WTC11 (cell line): ENCODE data around the gene DHDH. TPM values are rescaled to one million over a fixed set of nuclear protein-coding genes. Genes with fewer than 3 reads are reported as not detected.

ENCODE experiments used
- ATAC-seq: fragments of 200-7000 bp; cut with Tn5 transposase; 2 replicates; pipeline ENCODE4 v1.10.0; 2021; ENCODE audit warnings: mild to moderate bottlenecking, moderate library complexity
- CTCF ChIA-PET: fragments of 300-600 bp; sonication (Branson Sonifier 250); formaldehyde crosslinking; loops from one replicate; lab custom pipeline; 2021; ENCODE audit warnings: antibody characterized with exemption; lab: Charles Lee
- POLR2A ChIA-PET: fragments of 350-600 bp; sonication (Branson Sonifier 250); formaldehyde crosslinking; loops from one replicate; lab custom pipeline; 2021; ENCODE audit warnings: antibody characterized with exemption; lab: Charles Lee
- DNase-seq: peaks from one replicate; pipeline ENCODE4 v3.0.0; 2021; ENCODE audit warnings: low spot score
- H3K27ac Mint-ChIP-seq: 2 replicates; pipeline ENCODE4 v1.8.0; 2021; ENCODE audit warnings: mixed read lengths
- H3K27me3 Mint-ChIP-seq: 2 replicates; pipeline ENCODE4 v1.8.0; 2021; ENCODE audit warnings: low read depth, mild to moderate bottlenecking, moderate library complexity, mixed read lengths
- H3K36me3 Mint-ChIP-seq: 2 replicates; pipeline ENCODE4 v1.8.0; 2021; ENCODE audit warnings: mixed read lengths
- H3K4me1 Mint-ChIP-seq: 2 replicates; pipeline ENCODE4 v1.8.0; 2022; ENCODE audit warnings: mixed read lengths
- H3K4me3 Mint-ChIP-seq: 2 replicates; pipeline ENCODE4 v1.8.0; 2021; ENCODE audit warnings: mild to moderate bottlenecking, moderate library complexity, mixed read lengths
- H3K9me3 Mint-ChIP-seq: 2 replicates; pipeline ENCODE4 v1.8.0; 2021; ENCODE audit warnings: mixed read lengths
- ATF1 ChIP-seq: sonication (generic); formaldehyde crosslinking; IDR thresholded peaks from 2 replicates; pipeline ENCODE4 v1.8.1; 2023; ENCODE audit warnings: mild to moderate bottlenecking, moderate library complexity, missing genetic modification reagents
- GRHL2 ChIP-seq: fragments of 250-450 bp; sonication (Bioruptor Pico); IDR thresholded peaks from 2 replicates; pipeline ENCODE4 v1.8.0; 2022; ENCODE audit warnings: mild to moderate bottlenecking, moderate library complexity; ENCODE audit not compliant: insufficient replicate concordance, severe bottlenecking
- JUN ChIP-seq: sonication (generic); formaldehyde crosslinking; IDR thresholded peaks from 2 replicates; pipeline ENCODE4 v1.8.0; 2023; ENCODE audit warnings: mild to moderate bottlenecking, missing genetic modification reagents
- NFYB ChIP-seq: sonication (generic); formaldehyde crosslinking; conservative IDR thresholded peaks from 2 replicates; pipeline ENCODE4 v1.8.0; 2022; ENCODE audit warnings: low read depth, missing genetic modification reagents
- NR1H2 ChIP-seq: sonication (generic); formaldehyde crosslinking; IDR thresholded peaks from 2 replicates; pipeline ENCODE4 v1.9.0; 2021; ENCODE audit warnings: mild to moderate bottlenecking, moderate library complexity, missing genetic modification reagents
- PRRX2 ChIP-seq: fragments of 250-450 bp; sonication (Bioruptor Pico); IDR thresholded peaks from 2 replicates; pipeline ENCODE4 v1.8.0; 2021; ENCODE audit warnings: mild to moderate bottlenecking
- SOX15 ChIP-seq: fragments of 250-450 bp; sonication (Bioruptor Pico); IDR thresholded peaks from 2 replicates; pipeline ENCODE4 v1.9.0; 2021; ENCODE audit warnings: mild to moderate bottlenecking
- ZNF121 ChIP-seq: sonication (generic); formaldehyde crosslinking; IDR thresholded peaks from 2 replicates; pipeline ENCODE4 v1.8.0; 2023; ENCODE audit warnings: missing genetic modification reagents
- ZNF317 ChIP-seq: sonication (generic); formaldehyde crosslinking; IDR thresholded peaks from 2 replicates; pipeline ENCODE4 v1.8.1; 2023; ENCODE audit warnings: low read depth, mild to moderate bottlenecking, moderate library complexity, missing genetic modification reagents, borderline replicate concordance
- ZNF416 ChIP-seq: fragments of 250-450 bp; sonication (Bioruptor Pico); IDR thresholded peaks from 2 replicates; pipeline ENCODE4 v1.9.0; 2021; ENCODE audit warnings: mild to moderate bottlenecking, inconsistent platforms
- ZNF423 ChIP-seq: fragments of 250-450 bp; sonication (Bioruptor Pico); IDR thresholded peaks from 2 replicates; pipeline ENCODE4 v2.1.2; 2022; ENCODE audit warnings: mild to moderate bottlenecking, moderate library complexity
- total RNA-seq: library from RNA; stranded (reverse); gene quantifications from 3 replicates; pipeline ENCODE4 v1.2.3, GENCODE V29; 2021
- TF ChIP-seq, protein P1 (sequence below): fragments of 250-450 bp; sonication (Bioruptor Pico); IDR thresholded peaks from 2 replicates; pipeline ENCODE4 v1.9.0; 2021; ENCODE audit warnings: mild to moderate bottlenecking
- TF ChIP-seq, protein P2 (sequence below): sonication (generic); formaldehyde crosslinking; IDR thresholded peaks from 2 replicates; pipeline ENCODE4 v1.8.0; 2022; ENCODE audit warnings: mild to moderate bottlenecking, missing genetic modification reagents
- TF ChIP-seq, protein P3 (sequence below): fragments of 250-450 bp; sonication (Bioruptor Pico); IDR thresholded peaks from 2 replicates; pipeline ENCODE4 v1.9.0; 2021; ENCODE audit warnings: mild to moderate bottlenecking, borderline replicate concordance
- TF ChIP-seq, protein P4 (sequence below): sonication (generic); formaldehyde crosslinking; IDR thresholded peaks from 2 replicates; pipeline ENCODE4 v1.8.1; 2023; ENCODE audit warnings: mild to moderate bottlenecking, missing genetic modification reagents, moderate library complexity
- TF ChIP-seq, protein P5 (sequence below): sonication (generic); formaldehyde crosslinking; IDR thresholded peaks from 2 replicates; pipeline ENCODE4 v1.8.1; 2022; ENCODE audit warnings: low read depth, missing genetic modification reagents, borderline replicate concordance
- TF ChIP-seq, protein P6 (sequence below): sonication (generic); formaldehyde crosslinking; IDR thresholded peaks from 2 replicates; pipeline ENCODE4 v1.8.1; 2022; ENCODE audit warnings: low read depth, mild to moderate bottlenecking, moderate library complexity, missing genetic modification reagents, borderline replicate concordance
- TF ChIP-seq, protein P7 (sequence below): sonication (generic); formaldehyde crosslinking; IDR thresholded peaks from 2 replicates; pipeline ENCODE4 v1.8.1; 2022; ENCODE audit warnings: missing genetic modification reagents, borderline replicate concordance
- TF ChIP-seq, protein P8 (sequence below): sonication (generic); formaldehyde crosslinking; IDR thresholded peaks from 2 replicates; pipeline ENCODE4 v1.8.1; 2023; ENCODE audit warnings: mild to moderate bottlenecking, missing genetic modification reagents

The DHDH gene
- total RNA-seq, 1 experiment from 2014 or later = 3.0 TPM

DNA sequence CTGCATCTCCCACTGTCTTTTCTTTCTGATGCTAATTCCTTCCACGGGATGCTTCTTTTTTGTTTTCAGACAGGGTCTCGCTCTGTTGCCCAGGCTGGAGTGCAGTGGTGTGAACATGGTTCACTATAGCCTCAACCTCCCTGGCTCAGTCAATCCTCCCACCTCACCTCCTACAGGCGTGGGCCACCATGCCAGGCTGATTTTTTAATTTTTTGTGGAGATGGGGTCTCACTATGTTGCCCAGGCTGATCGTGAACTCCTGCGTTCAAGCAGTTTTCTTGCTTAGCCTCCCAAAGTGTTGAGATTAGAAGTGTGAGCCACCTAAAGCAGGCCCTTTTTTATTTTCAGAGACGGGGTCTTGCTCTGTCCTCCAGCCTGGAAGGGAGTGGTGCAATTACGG, 54.8 kb downstream of the DHDH start:
- no peaks in the 10 kb centered on the region for H3K9me3 Mint-ChIP-seq
- DNase-seq (no peak), ATAC-seq (no peak)
- H3K27ac Mint-ChIP-seq = peak overlapping the region; percentile 85
- peaks cover 18% of the 10 kb centered on the region for H3K4me1 Mint-ChIP-seq
- peak; percentile 77; the same call in 1 of the 2 replicates for TF ChIP-seq ZNF121 (CRISPR knock-in tag)
- TF ChIP-seq, protein P1, sequence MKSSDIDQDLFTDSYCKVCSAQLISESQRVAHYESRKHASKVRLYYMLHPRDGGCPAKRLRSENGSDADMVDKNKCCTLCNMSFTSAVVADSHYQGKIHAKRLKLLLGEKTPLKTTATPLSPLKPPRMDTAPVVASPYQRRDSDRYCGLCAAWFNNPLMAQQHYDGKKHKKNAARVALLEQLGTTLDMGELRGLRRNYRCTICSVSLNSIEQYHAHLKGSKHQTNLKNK = no peak
- TF ChIP-seq, protein P2, sequence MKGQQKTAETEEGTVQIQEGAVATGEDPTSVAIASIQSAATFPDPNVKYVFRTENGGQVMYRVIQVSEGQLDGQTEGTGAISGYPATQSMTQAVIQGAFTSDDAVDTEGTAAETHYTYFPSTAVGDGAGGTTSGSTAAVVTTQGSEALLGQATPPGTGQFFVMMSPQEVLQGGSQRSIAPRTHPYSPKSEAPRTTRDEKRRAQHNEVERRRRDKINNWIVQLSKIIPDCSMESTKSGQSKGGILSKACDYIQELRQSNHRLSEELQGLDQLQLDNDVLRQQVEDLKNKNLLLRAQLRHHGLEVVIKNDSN = no peak
- TF ChIP-seq ZNF423 = no peak
- TF ChIP-seq, protein P3, sequence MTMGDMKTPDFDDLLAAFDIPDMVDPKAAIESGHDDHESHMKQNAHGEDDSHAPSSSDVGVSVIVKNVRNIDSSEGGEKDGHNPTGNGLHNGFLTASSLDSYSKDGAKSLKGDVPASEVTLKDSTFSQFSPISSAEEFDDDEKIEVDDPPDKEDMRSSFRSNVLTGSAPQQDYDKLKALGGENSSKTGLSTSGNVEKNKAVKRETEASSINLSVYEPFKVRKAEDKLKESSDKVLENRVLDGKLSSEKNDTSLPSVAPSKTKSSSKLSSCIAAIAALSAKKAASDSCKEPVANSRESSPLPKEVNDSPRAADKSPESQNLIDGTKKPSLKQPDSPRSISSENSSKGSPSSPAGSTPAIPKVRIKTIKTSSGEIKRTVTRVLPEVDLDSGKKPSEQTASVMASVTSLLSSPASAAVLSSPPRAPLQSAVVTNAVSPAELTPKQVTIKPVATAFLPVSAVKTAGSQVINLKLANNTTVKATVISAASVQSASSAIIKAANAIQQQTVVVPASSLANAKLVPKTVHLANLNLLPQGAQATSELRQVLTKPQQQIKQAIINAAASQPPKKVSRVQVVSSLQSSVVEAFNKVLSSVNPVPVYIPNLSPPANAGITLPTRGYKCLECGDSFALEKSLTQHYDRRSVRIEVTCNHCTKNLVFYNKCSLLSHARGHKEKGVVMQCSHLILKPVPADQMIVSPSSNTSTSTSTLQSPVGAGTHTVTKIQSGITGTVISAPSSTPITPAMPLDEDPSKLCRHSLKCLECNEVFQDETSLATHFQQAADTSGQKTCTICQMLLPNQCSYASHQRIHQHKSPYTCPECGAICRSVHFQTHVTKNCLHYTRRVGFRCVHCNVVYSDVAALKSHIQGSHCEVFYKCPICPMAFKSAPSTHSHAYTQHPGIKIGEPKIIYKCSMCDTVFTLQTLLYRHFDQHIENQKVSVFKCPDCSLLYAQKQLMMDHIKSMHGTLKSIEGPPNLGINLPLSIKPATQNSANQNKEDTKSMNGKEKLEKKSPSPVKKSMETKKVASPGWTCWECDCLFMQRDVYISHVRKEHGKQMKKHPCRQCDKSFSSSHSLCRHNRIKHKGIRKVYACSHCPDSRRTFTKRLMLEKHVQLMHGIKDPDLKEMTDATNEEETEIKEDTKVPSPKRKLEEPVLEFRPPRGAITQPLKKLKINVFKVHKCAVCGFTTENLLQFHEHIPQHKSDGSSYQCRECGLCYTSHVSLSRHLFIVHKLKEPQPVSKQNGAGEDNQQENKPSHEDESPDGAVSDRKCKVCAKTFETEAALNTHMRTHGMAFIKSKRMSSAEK = no peak
- H3K36me3 Mint-ChIP-seq = peaks cover 32% of the 10 kb centered on the region
- no peaks in the 10 kb centered on the region for H3K27me3 Mint-ChIP-seq
- CTCF ChIA-PET = interaction anchor here (4.2 kb wide), 1 partner anchor 17 kb away, joined by 18 read pairs; no protein-coding TSS in a partner anchor
- no peak overlapping the region for H3K4me3 Mint-ChIP-seq
- POLR2A ChIA-PET = no interaction called here

DNA sequence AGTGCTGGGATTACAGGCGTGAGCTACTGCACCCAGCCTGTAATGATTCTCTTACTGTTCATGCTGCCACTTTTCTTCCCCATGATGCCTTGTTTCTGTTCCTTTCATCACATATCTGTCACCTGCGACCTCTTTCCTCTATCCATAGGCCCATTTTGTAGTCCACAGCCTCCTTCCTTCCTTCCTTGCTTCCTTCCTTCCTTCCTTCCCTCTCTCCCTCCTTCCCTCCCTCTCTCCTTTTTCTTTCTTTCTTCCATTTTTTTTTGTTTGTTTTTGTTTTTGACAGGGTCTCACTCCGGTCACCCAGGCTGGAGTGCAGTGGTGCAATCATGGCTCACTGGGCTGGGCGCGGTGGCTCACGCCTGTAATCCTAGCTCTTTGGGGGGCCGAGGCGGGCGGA, 55.4 kb downstream of the DHDH start:
- Mint-ChIP-seq H3K36me3 (peaks cover 30% of the 10 kb centered on the region), H3K4me1 (peaks cover 21% of the 10 kb centered on the region), H3K27ac (peak overlapping the region; percentile 36; the same call in 1 of the 2 replicates), H3K4me3 (no peak overlapping the region), H3K9me3 (no peaks in the 10 kb centered on the region), H3K27me3 (no peaks in the 10 kb centered on the region)
- DNase-seq = no peak
- no peak for ATAC-seq
- ChIA-PET POLR2A (no interaction called here), CTCF (interaction anchor here (0.7 to 4.2 kb wide), 2 partner anchors 18 to 29 kb away, joined by 4 to 18 read pairs; no protein-coding TSS in a partner anchor)
- TF ChIP-seq ZNF423 = no peak
- TF ChIP-seq NR1H2 = no peak
- TF ChIP-seq, protein P4, sequence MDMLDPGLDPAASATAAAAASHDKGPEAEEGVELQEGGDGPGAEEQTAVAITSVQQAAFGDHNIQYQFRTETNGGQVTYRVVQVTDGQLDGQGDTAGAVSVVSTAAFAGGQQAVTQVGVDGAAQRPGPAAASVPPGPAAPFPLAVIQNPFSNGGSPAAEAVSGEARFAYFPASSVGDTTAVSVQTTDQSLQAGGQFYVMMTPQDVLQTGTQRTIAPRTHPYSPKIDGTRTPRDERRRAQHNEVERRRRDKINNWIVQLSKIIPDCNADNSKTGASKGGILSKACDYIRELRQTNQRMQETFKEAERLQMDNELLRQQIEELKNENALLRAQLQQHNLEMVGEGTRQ (CRISPR knock-in tag) = no peak
- no peak for TF ChIP-seq GRHL2 (CRISPR knock-in tag)
- TF ChIP-seq, protein P5, sequence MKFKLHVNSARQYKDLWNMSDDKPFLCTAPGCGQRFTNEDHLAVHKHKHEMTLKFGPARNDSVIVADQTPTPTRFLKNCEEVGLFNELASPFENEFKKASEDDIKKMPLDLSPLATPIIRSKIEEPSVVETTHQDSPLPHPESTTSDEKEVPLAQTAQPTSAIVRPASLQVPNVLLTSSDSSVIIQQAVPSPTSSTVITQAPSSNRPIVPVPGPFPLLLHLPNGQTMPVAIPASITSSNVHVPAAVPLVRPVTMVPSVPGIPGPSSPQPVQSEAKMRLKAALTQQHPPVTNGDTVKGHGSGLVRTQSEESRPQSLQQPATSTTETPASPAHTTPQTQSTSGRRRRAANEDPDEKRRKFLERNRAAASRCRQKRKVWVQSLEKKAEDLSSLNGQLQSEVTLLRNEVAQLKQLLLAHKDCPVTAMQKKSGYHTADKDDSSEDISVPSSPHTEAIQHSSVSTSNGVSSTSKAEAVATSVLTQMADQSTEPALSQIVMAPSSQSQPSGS (CRISPR knock-in tag) = no peak
- TF ChIP-seq ZNF416 (CRISPR knock-in tag) = no peak

DNA sequence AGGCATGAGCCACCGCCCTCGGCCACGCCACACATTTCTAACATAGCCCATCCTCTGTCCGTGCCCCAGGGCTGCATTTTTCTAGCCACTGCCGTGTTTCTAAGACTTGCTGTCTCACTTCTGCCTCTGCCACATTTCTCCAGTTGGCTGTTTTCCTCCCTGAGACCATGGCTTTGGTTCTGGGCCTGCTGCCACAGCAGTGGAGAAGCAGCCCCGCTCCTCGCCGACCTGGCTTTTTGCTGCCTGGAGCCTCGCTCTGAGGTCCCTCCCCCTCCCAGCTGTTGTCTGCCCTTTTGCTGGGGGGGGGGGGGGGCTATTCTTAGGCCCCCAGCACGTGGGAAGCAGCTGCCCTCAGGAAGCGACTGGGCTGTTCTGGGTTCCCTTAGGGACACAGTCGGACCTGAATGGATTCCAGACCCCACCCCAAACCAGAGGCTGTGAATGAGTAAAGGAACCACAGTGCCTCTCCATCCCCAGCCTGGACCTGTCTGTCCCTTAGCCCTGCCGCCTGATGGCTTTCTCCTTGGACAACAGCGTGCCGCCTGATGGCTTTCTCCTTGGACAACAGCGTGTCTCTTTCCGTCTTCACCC, 56.3 kb downstream of the DHDH start:
- DNase-seq = no peak
- H3K27me3 Mint-ChIP-seq = no peaks in the 10 kb centered on the region
- H3K27ac Mint-ChIP-seq = peak overlapping the region; percentile 12; the same call in 1 of the 2 replicates
- H3K36me3 Mint-ChIP-seq = peaks cover 30% of the 10 kb centered on the region
- no peak overlapping the region for H3K4me3 Mint-ChIP-seq
- no peak for ATAC-seq
- POLR2A ChIA-PET = no interaction called here
- no peaks in the 10 kb centered on the region for H3K9me3 Mint-ChIP-seq
- peaks cover 27% of the 10 kb centered on the region for H3K4me1 Mint-ChIP-seq
- CTCF ChIA-PET = interaction anchor here (1.6 to 4.2 kb wide), 2 partner anchors 10 to 19 kb away, joined by 9 to 18 read pairs; no protein-coding TSS in a partner anchor
- TF ChIP-seq SOX15 (CRISPR knock-in tag) (no peak), NFYB (CRISPR knock-in tag) (no peak), PRRX2 (CRISPR knock-in tag) (no peak), JUN (CRISPR knock-in tag) (no peak), ATF1 (no peak), ZNF317 (no peak)
- TF ChIP-seq, protein P6, sequence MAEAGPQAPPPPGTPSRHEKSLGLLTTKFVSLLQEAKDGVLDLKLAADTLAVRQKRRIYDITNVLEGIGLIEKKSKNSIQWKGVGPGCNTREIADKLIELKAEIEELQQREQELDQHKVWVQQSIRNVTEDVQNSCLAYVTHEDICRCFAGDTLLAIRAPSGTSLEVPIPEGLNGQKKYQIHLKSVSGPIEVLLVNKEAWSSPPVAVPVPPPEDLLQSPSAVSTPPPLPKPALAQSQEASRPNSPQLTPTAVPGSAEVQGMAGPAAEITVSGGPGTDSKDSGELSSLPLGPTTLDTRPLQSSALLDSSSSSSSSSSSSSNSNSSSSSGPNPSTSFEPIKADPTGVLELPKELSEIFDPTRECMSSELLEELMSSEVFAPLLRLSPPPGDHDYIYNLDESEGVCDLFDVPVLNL (CRISPR knock-in tag) = no peak
- TF ChIP-seq, protein P7, sequence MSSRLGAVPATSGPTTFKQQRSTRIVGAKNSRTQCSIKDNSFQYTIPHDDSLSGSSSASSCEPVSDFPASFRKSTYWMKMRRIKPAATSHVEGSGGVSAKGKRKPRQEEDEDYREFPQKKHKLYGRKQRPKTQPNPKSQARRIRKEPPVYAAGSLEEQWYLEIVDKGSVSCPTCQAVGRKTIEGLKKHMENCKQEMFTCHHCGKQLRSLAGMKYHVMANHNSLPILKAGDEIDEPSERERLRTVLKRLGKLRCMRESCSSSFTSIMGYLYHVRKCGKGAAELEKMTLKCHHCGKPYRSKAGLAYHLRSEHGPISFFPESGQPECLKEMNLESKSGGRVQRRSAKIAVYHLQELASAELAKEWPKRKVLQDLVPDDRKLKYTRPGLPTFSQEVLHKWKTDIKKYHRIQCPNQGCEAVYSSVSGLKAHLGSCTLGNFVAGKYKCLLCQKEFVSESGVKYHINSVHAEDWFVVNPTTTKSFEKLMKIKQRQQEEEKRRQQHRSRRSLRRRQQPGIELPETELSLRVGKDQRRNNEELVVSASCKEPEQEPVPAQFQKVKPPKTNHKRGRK (CRISPR knock-in tag) = no peak
- TF ChIP-seq, protein P8, sequence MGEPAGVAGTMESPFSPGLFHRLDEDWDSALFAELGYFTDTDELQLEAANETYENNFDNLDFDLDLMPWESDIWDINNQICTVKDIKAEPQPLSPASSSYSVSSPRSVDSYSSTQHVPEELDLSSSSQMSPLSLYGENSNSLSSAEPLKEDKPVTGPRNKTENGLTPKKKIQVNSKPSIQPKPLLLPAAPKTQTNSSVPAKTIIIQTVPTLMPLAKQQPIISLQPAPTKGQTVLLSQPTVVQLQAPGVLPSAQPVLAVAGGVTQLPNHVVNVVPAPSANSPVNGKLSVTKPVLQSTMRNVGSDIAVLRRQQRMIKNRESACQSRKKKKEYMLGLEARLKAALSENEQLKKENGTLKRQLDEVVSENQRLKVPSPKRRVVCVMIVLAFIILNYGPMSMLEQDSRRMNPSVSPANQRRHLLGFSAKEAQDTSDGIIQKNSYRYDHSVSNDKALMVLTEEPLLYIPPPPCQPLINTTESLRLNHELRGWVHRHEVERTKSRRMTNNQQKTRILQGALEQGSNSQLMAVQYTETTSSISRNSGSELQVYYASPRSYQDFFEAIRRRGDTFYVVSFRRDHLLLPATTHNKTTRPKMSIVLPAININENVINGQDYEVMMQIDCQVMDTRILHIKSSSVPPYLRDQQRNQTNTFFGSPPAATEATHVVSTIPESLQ = no peak
